ENCODE results near the gene ARHGEF7. TPM values are rescaled to one million over a fixed set of nuclear protein-coding genes. Genes with fewer than 3 reads are reported as not detected.

Gene ARHGEF7
- polyA plus RNA-seq, 4 donors: 21.6 to 76.4 (median 24.7) TPM

- no peak for DNase-seq
- Histone ChIP-seq H3K36me3 (ENCODE audit: control insufficient read depth in 3 of 3, insufficient read depth in 2 of 3, low read depth in 1 of 3, low read length in 3 of 3) (no peaks in the 10 kb centered on the region), H3K27me3 (ENCODE audit: control insufficient read depth in 3 of 3, insufficient read depth in 3 of 3, low read length in 3 of 3) (peaks cover 0 to 23% (median 3%) of the 10 kb centered on the region in 3 donors), H3K4me1 (ENCODE audit: control insufficient read depth in 3 of 3, insufficient read depth in 2 of 3, low read depth in 1 of 3, low read length in 2 of 3) (no peaks in the 10 kb centered on the region), H3K27ac (ENCODE audit: low read depth in 1 of 3, low read length in 2 of 3) (no peak overlapping the region), H3K4me3 (ENCODE audit: low read depth in 1 of 3, low read length in 3 of 3) (no peak overlapping the region), H3K9me3 (ENCODE audit: control insufficient read depth in 2 of 2, insufficient read depth in 1 of 2, low read depth in 1 of 2, low read length in 1 of 2) (no peaks in the 10 kb centered on the region)
- WGBS, 3 donors: 61 to 74% (median 71%) methylated on average over 7 of the region's 7 CpGs
- no peak for FAIRE-seq
Observed at GRCh38 chr13:111145071-111145470, 30.0 kb downstream of the ARHGEF7 start.

- Histone ChIP-seq H3K9me3 (ENCODE audit: control insufficient read depth in 2 of 2, insufficient read depth in 1 of 2, low read depth in 1 of 2, low read length in 1 of 2) (no peaks in the 10 kb centered on the region), H3K4me3 (ENCODE audit: low read depth in 1 of 3, low read length in 3 of 3) (no peak overlapping the region), H3K4me1 (ENCODE audit: control insufficient read depth in 3 of 3, insufficient read depth in 2 of 3, low read depth in 1 of 3, low read length in 2 of 3) (no peaks in the 10 kb centered on the region), H3K27me3 (ENCODE audit: control insufficient read depth in 3 of 3, insufficient read depth in 3 of 3, low read length in 3 of 3) (peaks cover 0 to 23% (median 3%) of the 10 kb centered on the region in 3 donors), H3K36me3 (ENCODE audit: control insufficient read depth in 3 of 3, insufficient read depth in 2 of 3, low read depth in 1 of 3, low read length in 3 of 3) (no peaks in the 10 kb centered on the region), H3K27ac (ENCODE audit: low read depth in 1 of 3, low read length in 2 of 3) (no peak overlapping the region)
- FAIRE-seq: no peak
- 75 to 80% (median 80%) methylated on average over 7 of the region's 7 CpGs for WGBS, 3 donors
- DNase-seq: no peak
Observed at GRCh38 chr13:111145506-111145905, 30.4 kb downstream of the ARHGEF7 start.

DNA sequence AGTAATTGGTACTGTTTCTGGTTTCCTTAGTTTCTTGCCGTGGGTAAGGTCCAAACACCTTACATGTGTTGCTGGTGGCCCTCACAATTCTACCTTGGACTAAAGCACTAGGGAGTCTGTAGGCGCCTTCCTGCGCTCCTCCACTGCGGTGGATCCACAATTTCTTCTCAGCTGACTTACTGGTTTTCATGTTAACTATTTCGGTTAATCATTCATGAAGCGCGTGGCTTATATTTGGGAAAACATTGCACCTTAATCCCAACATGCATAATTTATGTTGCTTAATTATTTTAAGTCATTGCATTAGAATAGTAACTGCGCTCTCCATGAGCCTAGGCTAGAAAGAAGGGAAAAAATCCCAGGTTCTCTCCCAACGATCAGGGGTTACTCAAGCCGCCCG lies 37.7 kb downstream of the ARHGEF7 start:
- Histone ChIP-seq H3K36me3 (ENCODE audit: control insufficient read depth in 3 of 3, insufficient read depth in 2 of 3, low read depth in 1 of 3, low read length in 3 of 3) (no peaks in the 10 kb centered on the region), H3K4me1 (ENCODE audit: control insufficient read depth in 3 of 3, insufficient read depth in 2 of 3, low read depth in 1 of 3, low read length in 2 of 3) (peaks cover 1 to 10% (median 5%) of the 10 kb centered on the region in 3 donors), H3K9me3 (ENCODE audit: control insufficient read depth in 2 of 2, insufficient read depth in 1 of 2, low read depth in 1 of 2, low read length in 1 of 2) (no peaks in the 10 kb centered on the region), H3K4me3 (ENCODE audit: low read depth in 1 of 3, low read length in 3 of 3) (peak overlapping the region; percentile 56 to 96 (median 80)), H3K27ac (ENCODE audit: low read depth in 1 of 3, low read length in 2 of 3) (peak overlapping the region; percentile 97), H3K27me3 (ENCODE audit: control insufficient read depth in 3 of 3, insufficient read depth in 3 of 3, low read length in 3 of 3) (no peaks in the 10 kb centered on the region)
- FAIRE-seq (no peak), DNase-seq (peak; percentile 72 to 85)
- WGBS, 3 donors: 5 to 22% (median 15%) methylated on average over 11 of the region's 11 CpGs

DNA sequence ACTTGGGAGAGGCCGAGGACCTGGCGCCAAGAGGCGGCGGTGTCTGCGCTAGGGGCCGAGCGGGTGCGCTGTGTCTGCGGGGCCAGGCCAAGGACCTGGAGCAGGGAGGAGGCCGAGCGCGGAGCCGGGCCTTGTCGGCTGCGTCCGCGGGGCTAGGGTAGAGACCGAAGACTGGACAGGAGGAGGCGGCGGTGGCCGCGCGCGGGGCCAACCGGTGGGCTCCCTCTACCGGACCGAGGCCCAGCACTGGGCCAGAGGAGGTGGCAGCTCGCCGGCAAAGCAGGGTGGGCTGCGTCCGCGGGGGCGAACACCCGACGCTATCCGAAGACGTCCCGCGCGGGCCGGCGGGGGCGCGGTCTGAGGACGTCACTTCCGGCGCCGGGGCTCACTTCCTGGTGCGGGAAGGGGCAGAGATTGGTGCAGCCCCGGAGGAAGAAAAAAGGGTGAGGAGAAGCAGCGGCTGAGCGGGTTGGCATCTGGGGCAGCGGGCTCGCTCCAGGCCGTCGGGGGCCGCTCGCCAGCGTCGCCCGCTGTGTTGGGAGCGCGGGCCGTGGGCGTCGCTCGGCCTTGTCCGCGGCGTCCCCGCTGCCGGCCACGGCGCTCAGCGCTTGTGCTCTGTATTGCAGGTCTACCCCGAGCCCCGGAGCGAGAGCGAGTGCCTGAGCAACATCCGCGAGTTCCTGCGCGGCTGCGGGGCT lies 38.3 kb downstream of the ARHGEF7 start:
- Histone ChIP-seq H3K9me3 (ENCODE audit: control insufficient read depth in 2 of 2, insufficient read depth in 1 of 2, low read depth in 1 of 2, low read length in 1 of 2) (no peaks in the 10 kb centered on the region), H3K27ac (ENCODE audit: low read depth in 1 of 3, low read length in 2 of 3) (peak overlapping the region; percentile 97), H3K4me3 (ENCODE audit: low read depth in 1 of 3, low read length in 3 of 3) (peak overlapping the region; percentile 56 to 96 (median 80)), H3K27me3 (ENCODE audit: control insufficient read depth in 3 of 3, insufficient read depth in 3 of 3, low read length in 3 of 3) (no peaks in the 10 kb centered on the region), H3K4me1 (ENCODE audit: control insufficient read depth in 3 of 3, insufficient read depth in 2 of 3, low read depth in 1 of 3, low read length in 2 of 3) (peaks cover 1 to 10% (median 5%) of the 10 kb centered on the region in 3 donors), H3K36me3 (ENCODE audit: control insufficient read depth in 3 of 3, insufficient read depth in 2 of 3, low read depth in 1 of 3, low read length in 3 of 3) (peaks cover 0 to 2% (median 0%) of the 10 kb centered on the region in 3 donors)
- WGBS, 3 donors: 0% methylated on average over 76 to 84 of the region's 84 CpGs
- FAIRE-seq (no peak), DNase-seq (peak; percentile 86 to 98)

GRCh38 chr13:111153977-111154332 lies 38.8 kb downstream of the ARHGEF7 start:
- peaks cover 1 to 10% (median 5%) of the 10 kb centered on the region in 3 donors for H3K4me1 ChIP-seq (ENCODE audit: control insufficient read depth in 3 of 3, insufficient read depth in 2 of 3, low read depth in 1 of 3, low read length in 2 of 3)
- 0% methylated on average over 24 to 31 of the region's 31 CpGs for WGBS, 3 donors
- H3K27me3 ChIP-seq (ENCODE audit: control insufficient read depth in 3 of 3, insufficient read depth in 3 of 3, low read length in 3 of 3): no peaks in the 10 kb centered on the region
- peaks cover 0 to 2% (median 0%) of the 10 kb centered on the region in 3 donors for H3K36me3 ChIP-seq (ENCODE audit: control insufficient read depth in 3 of 3, insufficient read depth in 2 of 3, low read depth in 1 of 3, low read length in 3 of 3)
- DNase-seq: peak in 1 of 2 donors; percentile 67
- H3K4me3 ChIP-seq (ENCODE audit: low read depth in 1 of 3, low read length in 3 of 3): peak overlapping the region; percentile 56 to 96 (median 80)
- FAIRE-seq: no peak
- peak overlapping the region; percentile 97 for H3K27ac ChIP-seq (ENCODE audit: low read depth in 1 of 3, low read length in 2 of 3)
- no peaks in the 10 kb centered on the region for H3K9me3 ChIP-seq (ENCODE audit: control insufficient read depth in 2 of 2, insufficient read depth in 1 of 2, low read depth in 1 of 2, low read length in 1 of 2)

DNA sequence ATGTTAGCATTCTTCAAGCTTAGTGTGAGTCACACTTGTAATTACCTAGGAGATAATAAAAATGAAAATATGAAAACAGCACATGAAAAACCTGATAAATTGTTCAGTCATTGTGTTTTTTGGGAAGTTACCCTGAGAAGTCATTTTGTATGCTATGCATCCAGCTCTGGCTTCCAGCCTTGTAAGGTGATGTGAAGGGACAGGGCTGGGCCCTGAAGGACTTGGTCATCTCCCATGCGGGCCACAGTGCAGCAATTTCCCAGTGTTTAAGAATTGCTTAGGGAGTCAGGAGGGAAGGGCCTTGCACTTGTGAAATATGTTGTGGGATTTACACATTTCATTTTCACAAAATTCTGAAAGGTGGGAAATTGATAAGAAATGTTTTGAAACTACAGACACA lies 41.3 kb downstream of the ARHGEF7 start:
- peaks cover 5 to 10% (median 5%) of the 10 kb centered on the region in 3 donors for H3K4me1 ChIP-seq (ENCODE audit: control insufficient read depth in 3 of 3, insufficient read depth in 2 of 3, low read depth in 1 of 3, low read length in 2 of 3)
- H3K27ac ChIP-seq (ENCODE audit: low read depth in 1 of 3, low read length in 2 of 3): peak overlapping the region in 1 of 3 donors; percentile 12
- peaks cover 0 to 5% (median 0%) of the 10 kb centered on the region in 3 donors for H3K36me3 ChIP-seq (ENCODE audit: control insufficient read depth in 3 of 3, insufficient read depth in 2 of 3, low read depth in 1 of 3, low read length in 3 of 3)
- 88 to 90% (median 89%) methylated on average over 1 of the region's 1 CpG for WGBS, 3 donors
- DNase-seq (no peak), FAIRE-seq (no peak)
- no peaks in the 10 kb centered on the region for H3K9me3 ChIP-seq (ENCODE audit: control insufficient read depth in 2 of 2, insufficient read depth in 1 of 2, low read depth in 1 of 2, low read length in 1 of 2)
- H3K27me3 ChIP-seq (ENCODE audit: control insufficient read depth in 3 of 3, insufficient read depth in 3 of 3, low read length in 3 of 3): no peaks in the 10 kb centered on the region
- no peak overlapping the region for H3K4me3 ChIP-seq (ENCODE audit: low read depth in 1 of 3, low read length in 3 of 3)

GRCh38 chr13:111158136-111158805 lies 43.2 kb downstream of the ARHGEF7 start:
- no peaks in the 10 kb centered on the region for H3K27me3 ChIP-seq (ENCODE audit: control insufficient read depth in 3 of 3, insufficient read depth in 3 of 3, low read length in 3 of 3)
- DNase-seq: no peak
- peaks cover 0 to 5% (median 2%) of the 10 kb centered on the region in 3 donors for H3K36me3 ChIP-seq (ENCODE audit: control insufficient read depth in 3 of 3, insufficient read depth in 2 of 3, low read depth in 1 of 3, low read length in 3 of 3)
- H3K9me3 ChIP-seq (ENCODE audit: control insufficient read depth in 2 of 2, insufficient read depth in 1 of 2, low read depth in 1 of 2, low read length in 1 of 2): no peaks in the 10 kb centered on the region
- FAIRE-seq: no peak
- peaks cover 5 to 9% (median 6%) of the 10 kb centered on the region in 3 donors for H3K4me1 ChIP-seq (ENCODE audit: control insufficient read depth in 3 of 3, insufficient read depth in 2 of 3, low read depth in 1 of 3, low read length in 2 of 3)
- H3K27ac ChIP-seq (ENCODE audit: low read depth in 1 of 3, low read length in 2 of 3): no peak overlapping the region
- H3K4me3 ChIP-seq (ENCODE audit: low read depth in 1 of 3, low read length in 3 of 3): no peak overlapping the region

DNA sequence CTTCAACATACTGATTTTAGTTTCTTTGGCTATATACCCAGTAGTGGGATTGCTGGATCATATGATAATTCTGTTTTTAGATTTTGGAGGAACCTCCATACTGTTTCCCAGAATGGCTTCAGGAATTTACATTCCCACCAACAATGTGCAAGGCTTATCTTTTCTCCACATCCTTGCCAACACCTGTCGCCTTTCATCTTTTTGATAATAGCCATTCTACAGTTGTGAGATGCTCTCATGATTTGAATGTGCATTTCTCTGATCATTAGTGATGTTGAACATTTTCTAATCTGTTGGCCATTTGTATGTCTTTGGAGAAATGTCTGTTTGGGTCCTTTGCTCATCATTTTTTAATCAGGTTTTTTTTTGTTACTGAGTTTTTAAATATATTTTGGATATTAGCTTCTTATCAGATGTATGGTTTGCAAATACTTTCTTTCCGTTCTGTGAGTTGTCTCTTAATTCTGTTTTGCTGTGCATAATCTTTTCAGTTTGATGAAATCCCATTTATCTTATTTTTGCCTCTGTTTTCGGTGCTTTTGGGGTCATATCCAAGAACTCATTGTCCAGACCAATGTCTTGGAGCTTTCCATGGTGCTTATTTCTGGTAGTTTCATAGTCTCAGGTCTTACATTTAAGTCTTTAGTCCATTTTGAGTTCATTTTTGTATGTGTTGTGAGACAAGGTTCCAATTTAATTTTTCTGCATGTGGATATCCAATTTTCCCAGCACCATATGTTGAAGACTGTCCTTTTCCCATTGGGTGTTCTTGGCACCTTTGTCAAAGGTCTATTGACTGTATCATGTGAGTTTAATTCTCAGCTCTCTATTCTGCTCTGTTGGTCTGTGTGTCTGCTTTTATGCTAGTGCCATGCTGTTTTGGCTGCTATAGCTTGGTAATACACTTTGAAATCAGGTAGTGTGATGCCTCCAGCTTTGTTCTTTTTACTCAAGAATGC lies 44.5 kb downstream of the ARHGEF7 start:
- no peaks in the 10 kb centered on the region for H3K9me3 ChIP-seq (ENCODE audit: control insufficient read depth in 2 of 2, insufficient read depth in 1 of 2, low read depth in 1 of 2, low read length in 1 of 2)
- H3K27me3 ChIP-seq (ENCODE audit: control insufficient read depth in 3 of 3, insufficient read depth in 3 of 3, low read length in 3 of 3): no peaks in the 10 kb centered on the region
- FAIRE-seq: no peak
- H3K4me3 ChIP-seq (ENCODE audit: low read depth in 1 of 3, low read length in 3 of 3): no peak overlapping the region
- DNase-seq: no peak
- H3K4me1 ChIP-seq (ENCODE audit: control insufficient read depth in 3 of 3, insufficient read depth in 2 of 3, low read depth in 1 of 3, low read length in 2 of 3): peaks cover under 1 to 6% (median 5%) of the 10 kb centered on the region in 3 donors
- WGBS, 3 donors: 93 to 96% (median 95%) methylated on average over 3 of the region's 3 CpGs
- peaks cover 2 to 5% (median 5%) of the 10 kb centered on the region in 3 donors for H3K36me3 ChIP-seq (ENCODE audit: control insufficient read depth in 3 of 3, insufficient read depth in 2 of 3, low read depth in 1 of 3, low read length in 3 of 3)
- H3K27ac ChIP-seq (ENCODE audit: low read depth in 1 of 3, low read length in 2 of 3): no peak overlapping the region

Measured in small intestine (tissue), 7 donors.